ENCODE data around the gene CDH12. TPM values are rescaled to one million over a fixed set of nuclear protein-coding genes. Genes with fewer than 3 reads are reported as not detected.
"Not testable (repeated sequence)": the region's sequence is repeated elsewhere in the genome, so short reads cannot be mapped to it uniquely, and the experiment has no call there.

The CDH12 gene
- total RNA-seq (2014; rRNA removed; shearing (Covaris generic)), result not detected in 2 replicates
- polyA plus RNA-seq (2014; cell fraction: nucleus; rRNA removed), result not detected in 2 replicates

DNA sequence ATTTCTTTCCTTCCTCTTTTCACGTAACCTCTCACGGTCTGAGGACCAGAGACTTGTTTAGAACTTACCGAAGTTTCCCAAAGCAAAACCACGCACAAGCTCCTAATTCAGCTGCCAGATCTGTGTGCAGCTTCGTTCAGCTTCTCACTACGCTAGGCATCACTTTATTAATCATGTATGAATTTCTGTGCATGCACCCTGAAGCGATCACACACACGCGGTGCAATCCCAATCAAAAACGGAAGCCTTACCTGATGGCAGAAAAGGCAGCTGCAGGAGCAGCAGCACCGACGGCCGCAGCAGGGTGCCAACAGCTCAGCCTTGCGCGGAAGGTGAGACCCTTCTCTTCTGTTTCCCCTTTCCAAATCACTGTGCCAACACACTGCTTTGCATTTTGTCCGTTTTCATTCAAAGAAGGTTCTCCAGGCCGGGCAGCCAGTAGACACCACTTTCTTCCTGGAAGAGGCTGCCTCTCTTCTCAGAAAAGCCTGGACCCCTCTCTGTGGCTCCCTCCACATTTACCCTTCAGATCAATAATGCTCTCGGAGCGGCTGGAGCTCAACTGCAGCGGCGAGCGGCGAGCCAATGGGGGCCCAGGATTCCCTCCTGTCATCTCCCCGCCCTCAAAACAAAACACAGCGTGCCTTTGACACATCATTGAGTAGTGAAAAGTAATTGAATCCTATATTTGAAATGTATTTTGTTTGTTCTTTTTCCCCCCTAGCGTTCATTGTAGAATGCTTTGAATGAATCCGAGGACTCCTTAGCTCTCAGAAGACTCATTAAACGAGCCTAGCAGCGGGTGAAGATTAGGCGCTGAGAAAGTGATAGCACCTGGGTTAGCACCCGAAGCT lies at the start of gene CDH12:
CDH12 (minus strand) TSS at position 538 of the 854 bp plus-strand sequence.
- DNase-seq (ENCODE audit: extremely low read depth, low read depth), result no peak

DNA sequence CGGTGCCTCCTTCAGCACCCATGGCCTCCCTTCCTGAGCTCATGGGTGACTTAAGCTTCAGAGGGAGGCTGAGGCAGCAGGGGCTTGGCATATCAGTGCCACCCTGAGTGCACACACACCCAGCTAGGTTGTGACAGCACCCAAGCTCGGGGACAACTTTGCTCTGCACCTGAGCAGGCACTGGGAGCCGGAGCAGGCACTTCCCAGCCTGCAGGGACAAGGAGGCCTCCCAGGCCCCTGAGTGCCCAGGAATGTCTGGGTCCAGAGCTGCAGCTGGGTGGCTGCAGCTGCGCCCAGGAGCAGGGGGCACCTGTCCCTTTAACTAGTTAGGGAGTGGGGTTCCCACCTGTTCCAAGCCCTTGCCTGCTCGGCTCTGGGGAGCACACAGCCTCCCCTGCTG lies 48.7 kb upstream of the CDH12 start:
- no peak for DNase-seq (ENCODE audit: extremely low read depth, low read depth)

DNA sequence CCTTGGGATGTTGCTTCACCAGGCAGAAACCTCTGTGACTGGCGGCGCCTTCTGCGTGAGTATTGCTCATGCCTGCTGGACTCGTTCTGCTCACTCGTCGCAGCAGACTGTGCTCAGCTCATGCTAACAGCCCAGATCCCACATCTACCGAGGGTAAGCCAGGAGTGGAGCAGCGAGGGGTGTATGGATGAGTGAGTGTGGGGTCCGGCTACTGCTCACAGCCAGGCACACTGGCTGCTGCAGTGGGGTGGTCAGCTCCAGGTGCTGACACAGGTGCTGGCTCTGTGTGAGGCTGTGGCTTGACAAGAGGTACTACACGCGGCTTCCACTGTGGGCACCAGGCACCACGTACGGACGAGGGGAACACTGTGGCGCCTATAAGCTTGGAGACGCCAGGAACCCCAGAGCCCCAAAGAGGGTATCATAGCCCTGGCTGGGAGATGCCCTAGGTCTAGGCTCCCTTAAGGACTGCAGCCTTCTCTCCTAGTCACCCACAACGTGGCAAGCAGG lies 47.7 kb upstream of the CDH12 start:
- no peak for DNase-seq (ENCODE audit: extremely low read depth, low read depth)

DNA sequence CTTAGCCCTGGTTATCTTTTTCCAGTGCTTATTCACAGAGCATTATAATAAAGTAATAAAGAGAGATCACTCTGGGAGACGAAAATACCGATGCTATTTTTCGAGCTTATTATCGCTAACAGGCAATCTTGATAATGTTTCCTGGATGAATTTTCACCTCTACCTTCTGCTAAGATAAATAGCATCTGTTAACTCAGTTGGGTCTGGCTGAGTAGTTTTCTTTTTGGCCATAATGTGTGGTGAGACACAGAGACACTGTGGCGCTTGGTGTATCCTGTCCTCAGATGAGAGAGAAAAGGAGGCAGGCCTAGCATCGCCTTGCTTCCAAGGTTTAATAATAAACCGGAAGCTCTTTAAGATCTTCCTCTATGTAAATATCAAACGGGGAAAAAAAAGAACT lies 46.2 kb upstream of the CDH12 start:
- DNase-seq (ENCODE audit: extremely low read depth, low read depth), result no peak

DNA sequence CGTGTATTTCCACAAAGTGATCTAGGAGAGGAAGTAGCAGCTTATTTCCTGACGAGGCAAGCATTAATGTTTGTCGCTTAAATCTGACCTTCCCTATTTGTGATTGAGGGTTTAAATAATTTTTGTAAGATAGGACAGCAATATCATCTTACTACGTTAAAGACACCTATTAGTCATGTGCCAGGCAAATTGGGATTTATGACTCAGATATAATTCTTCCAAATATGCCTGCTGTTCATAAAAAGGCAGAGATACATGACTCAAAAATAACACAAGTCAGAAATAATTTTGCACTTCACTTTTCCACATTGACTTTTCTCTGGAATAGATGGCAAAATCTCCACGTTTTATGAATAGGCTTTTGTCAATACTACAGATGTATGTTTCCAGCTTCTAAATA lies 43.0 kb upstream of the CDH12 start:
- DNase-seq (ENCODE audit: extremely low read depth, low read depth), result no peak

DNA sequence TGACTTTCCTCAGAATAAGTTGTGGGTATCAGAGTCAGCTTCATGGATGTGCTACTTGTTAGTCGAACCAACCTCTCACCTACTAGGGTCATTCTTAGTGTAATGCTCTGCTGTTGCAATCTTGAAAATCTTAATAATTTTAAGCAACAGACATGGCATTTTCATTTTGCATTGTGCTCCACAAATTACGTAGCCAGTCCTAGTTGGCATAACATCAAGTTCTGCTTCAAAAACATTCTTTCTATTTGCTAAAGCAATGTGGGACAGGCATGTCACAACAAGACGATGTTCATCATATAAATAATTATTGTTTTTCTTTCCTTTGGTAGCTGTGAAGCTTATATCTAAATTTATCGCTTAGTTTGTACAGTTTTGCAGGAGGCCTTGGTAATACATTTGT lies 39.3 kb upstream of the CDH12 start:
- DNase-seq (ENCODE audit: extremely low read depth, low read depth), result no peak

DNA sequence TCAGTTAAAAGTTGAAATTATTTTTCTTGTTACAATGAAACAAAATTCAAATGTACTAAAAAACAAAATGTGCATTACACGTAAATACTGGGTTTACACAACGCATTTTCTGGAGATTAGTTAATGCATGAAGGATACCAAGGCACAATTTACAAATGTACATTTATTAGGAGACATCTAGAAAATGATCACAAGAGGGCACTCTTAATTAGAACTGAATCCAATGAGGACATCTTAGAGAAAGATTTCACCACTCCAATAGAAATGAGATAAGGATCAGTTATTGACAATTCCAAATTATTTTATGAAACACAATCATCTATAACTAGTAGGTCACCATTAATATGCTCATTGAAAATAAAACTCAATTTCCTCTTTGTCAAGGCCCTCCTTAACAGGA lies 36.6 kb upstream of the CDH12 start:
- DNase-seq (ENCODE audit: extremely low read depth, low read depth), result no peak

DNA sequence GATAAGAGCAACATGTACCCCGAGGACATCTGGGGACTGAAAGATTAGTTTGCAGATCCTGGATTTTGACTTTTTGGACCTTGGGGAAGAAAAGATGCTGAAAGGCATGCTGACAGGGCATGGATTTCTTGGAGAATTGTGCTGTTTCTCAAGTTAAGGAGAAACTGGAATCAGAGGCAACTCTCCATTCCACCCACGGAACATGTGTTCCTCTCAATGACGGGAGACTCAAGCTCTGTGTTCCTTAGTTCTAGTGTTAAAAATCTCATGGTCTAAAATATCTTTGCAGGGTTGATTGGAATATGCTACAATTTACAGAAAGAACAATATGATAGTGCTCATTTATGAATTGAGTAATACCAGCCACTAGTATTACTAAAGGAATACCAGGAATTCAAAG lies 34.4 kb upstream of the CDH12 start:
- no peak for DNase-seq (ENCODE audit: extremely low read depth, low read depth)

DNA sequence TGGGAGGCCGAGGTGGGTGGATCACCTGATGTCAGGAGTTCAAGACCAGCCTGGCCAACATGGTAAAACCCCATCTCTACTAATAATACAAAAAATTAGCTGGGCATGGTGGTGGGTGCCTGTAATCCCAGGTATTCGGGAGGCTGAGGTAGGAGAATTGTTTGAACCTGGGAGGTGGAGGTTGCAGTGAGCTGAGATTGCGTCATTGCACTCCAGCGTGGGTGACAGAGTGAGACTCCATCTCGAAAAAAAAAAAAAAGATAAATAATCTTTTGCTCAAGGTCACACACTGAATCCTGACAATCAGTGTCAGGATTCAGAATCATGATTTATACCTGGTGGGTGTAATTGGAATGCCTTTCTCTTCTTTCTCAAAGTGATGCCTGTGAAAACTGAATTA lies 5.8 kb upstream of the CDH12 start:
- DNase-seq (ENCODE audit: extremely low read depth, low read depth), result not testable (repeated sequence)

DNA sequence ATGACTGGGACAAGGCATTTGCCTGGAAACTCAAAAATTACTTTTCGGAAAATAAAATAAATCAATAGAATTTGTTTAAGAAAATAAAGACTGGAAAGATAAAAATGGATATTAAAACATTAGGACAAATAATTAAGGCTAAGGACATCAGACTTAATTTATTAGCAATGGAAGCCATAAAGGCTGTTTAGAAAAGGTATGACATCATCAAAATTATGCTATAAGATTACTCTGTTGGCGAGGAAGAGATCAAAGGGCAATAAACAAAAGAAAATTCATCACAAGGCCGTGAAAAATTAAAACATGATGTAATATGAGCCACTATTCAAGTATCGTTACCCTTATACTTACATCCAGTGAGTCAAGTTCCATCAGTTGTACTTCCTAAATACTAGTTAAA lies 2.7 kb upstream of the CDH12 start:
- DNase-seq (ENCODE audit: extremely low read depth, low read depth), result no peak

DNA sequence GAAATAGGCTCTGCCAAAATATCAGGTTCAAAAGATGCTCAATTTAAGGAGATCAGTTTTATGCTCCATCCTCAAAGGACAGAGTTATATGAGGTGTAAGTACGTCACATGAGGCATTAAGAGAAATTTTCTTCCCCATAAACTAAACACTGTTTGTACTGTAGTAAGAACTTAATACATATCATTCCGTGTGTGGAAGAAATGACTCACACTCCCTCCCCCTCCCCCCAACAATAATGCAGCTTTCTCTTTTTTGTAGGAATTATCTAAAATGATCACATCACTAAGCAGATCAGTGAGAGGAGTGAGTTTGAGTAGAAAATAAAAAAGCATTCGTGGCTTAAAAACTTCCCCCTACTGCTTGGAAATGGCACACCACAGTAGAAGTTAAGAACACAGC lies 2.2 kb downstream of the CDH12 start:
- DNase-seq (ENCODE audit: extremely low read depth, low read depth), result no peak

DNA sequence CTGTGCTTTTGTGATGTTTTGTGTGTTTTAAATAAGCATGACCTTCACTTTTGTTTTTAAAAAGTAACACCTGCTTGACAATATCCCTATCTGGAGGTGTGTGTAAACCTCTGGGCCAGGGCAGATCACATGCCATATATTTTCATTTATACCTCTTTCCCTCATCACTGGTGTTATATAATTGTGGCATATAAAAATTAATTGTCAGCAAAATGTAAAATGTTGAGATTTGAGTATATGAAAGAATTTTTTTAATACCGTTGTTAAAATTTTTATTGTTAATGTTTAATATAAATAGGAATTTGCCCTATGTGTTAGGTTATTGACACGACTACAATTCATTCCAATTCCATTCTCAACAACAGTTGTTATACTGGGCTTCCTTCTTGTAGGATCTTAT lies 6.5 kb downstream of the CDH12 start:
- DNase-seq (ENCODE audit: extremely low read depth, low read depth), result no peak

DNA sequence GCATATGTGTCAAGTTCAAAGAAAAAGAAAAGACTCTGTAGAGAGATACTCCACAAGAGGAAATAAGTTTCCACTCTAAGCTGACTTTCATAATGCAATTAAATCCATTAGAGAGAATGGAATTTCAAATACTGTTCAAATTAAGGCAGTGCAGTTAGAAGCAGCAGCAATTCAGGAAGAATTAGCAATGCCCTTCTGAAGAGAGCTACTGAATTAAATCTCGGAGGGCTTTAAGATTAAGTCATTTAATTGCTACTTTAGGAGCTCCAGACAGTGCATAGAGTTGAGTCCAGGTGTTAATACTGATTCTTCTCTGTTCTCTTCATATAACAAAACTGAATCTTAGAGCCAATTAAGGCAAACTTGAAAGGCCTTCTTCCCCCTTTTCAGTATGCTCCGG lies 8.5 kb downstream of the CDH12 start:
- no peak for DNase-seq (ENCODE audit: extremely low read depth, low read depth)

DNA sequence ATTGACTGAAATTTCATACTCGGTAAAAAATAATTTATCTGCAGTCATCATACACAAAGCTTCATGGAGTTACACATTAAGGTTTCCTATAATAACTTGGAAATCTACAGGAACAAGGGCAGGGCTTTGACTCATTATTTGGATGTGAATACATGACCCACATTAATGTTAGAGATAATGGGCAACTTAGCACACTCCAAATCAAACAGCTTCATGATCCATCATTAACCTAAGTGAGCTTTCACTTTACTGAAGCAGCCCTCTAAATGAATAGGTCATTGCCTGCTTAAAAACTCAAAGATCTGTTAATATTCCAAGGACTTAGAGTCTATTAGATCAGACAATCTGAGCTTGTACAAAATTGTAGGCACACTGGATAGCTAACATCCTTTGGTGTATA lies 9.0 kb downstream of the CDH12 start:
- no peak for DNase-seq (ENCODE audit: extremely low read depth, low read depth)

DNA sequence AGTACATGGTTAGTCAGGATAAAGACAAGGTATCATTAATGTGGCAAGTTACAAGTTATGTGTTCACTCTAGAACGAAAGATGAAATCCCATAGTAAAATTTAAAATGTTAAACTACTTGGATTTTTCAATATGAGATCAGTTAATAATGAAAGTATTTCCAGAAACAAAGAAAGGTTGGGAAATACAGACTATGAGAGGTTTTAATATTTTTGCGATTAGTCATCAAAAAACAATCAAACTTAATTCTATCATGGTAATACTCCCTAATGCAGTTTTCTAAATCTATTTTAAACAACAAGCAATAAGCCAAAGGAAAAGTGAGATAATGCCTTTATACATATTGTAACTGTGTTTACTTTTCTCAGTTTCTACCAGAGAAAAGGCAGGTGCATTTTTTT lies 10.6 kb downstream of the CDH12 start:
- no peak for DNase-seq (ENCODE audit: extremely low read depth, low read depth)

DNA sequence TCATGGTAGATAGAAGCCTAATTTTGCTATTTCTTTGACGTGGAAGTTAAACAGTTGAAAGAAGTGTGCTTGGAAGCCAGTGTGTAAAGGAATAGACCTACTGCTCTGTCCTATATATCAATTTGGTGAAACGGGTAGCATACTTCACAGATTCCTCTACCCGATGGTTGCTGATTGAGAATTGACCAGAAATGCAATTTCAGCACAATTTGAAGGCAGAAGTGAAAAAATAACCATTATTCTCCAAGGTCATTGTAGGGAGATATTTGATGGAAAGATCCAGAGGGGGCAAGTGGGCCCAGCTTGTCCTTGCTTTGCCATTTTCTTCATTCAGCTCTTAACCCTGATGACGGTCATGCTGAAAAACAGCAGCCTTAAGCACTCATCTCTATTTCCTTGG lies 15.3 kb downstream of the CDH12 start:
- no peak for DNase-seq (ENCODE audit: extremely low read depth, low read depth)

DNA sequence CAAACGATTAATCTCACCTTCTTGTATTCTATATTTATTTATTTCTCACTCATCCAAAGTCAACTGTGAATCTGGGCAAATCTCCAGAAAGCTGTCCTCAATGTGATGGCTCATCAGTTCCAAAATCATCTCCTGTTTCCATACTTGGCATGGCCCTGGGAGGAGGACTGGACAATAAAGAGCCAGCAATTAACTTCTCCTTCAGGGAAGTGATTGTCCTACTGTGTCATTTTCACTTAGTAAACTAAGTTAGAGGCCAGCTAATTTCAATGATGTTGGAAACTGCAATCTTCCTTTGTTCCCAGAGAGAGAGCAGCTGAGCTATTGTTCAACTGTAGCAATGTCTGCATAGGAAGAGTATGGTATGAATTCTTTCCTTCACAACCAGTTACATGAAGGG lies 17.5 kb downstream of the CDH12 start:
- DNase-seq (ENCODE audit: extremely low read depth, low read depth), result no peak

DNA sequence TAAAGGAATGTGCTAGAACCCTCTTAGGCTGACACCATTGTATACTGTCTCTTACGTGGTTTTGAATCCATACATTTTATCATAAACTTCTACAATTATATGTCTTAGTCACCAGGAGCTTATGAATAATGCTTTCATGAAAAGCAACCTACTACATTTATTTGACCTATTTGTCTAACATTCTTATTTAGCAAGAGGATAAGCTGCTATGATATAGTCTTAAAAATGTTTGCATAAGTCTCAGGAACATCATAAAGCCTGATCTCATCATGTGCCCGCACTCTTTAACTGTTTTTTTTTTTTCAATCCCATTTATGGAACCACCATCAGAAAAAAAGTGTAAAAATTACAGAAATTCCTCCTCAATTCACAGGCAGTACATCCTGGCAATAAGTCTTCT lies 59.7 kb downstream of the CDH12 start:
- no peak for DNase-seq (ENCODE audit: extremely low read depth, low read depth)

DNA sequence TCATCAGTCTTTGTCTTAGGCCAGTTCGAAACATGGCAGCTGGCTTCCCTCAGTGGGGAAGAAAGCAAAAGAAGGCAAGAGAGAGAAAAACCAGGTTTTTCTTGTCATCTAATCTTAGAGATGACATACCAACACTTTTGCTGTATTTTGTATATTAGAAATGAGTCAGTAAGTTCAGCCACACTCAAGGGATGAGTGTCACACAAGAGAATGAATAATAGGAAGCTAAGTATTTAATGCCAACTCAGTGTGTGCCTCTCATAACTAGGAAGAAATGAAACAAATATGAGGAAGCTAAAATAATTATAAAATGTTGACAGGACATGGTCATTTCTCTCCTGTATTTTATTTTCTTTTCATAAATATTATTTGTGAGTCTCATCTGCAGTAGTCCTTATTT lies 65.3 kb downstream of the CDH12 start:
- DNase-seq (ENCODE audit: extremely low read depth, low read depth), result no peak

DNA sequence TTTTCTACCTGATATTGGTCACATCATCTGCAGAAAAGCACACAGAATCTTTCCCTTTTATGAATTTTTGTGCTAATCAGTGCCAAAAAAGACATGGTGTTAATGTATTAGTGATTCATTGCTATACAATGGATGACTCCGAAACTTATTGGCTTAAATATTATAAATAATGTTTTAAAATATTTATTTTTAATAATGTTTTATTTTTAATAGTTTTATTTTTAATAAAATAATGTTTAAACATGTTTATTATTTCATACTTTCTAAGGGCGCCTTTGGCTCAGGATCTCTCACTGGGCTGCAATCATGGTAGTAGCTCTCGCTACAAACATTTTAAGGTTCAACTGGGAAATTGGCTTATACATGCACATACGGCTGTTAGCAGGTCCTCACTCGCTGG lies 65.7 kb downstream of the CDH12 start:
- no peak for DNase-seq (ENCODE audit: extremely low read depth, low read depth)

DNA sequence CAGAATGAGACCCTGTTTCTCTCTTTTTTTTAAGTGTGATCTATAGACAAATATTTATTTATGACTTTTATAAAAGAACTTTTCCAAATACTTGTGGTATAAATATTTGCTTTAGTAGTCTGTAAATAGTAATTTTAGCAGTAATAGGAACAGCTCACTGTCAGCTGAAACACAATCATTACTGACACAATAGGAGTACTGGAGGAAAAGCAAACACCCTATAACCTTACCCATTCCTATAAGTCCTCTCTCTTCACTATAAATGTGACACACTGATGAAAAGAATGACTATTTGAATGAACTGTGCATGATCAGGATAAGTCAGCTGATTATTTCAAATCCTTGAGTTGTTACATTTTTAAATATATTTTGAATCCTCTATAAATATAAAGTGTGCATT lies 72.4 kb downstream of the CDH12 start:
- no peak for DNase-seq (ENCODE audit: extremely low read depth, low read depth)

DNA sequence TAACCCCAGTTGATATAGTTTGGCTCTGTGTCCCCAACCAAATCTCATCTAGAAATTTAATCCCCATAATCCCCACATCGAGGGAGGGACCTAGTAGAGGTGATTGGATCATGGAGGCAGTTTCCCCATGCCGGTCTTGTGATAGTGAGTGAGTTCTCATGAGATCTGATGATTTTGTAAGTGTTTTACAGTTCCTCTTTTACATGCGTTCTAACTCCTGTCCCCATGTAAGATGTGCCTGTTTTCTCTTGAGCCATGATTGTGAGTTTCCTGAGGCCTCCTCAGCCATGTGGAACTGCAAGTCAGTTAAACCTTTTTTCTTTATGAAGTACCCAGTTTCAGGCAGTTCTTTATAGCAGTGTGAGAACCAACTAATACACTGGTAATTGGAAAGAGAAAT lies 73.6 kb downstream of the CDH12 start:
- no peak for DNase-seq (ENCODE audit: extremely low read depth, low read depth)

DNA sequence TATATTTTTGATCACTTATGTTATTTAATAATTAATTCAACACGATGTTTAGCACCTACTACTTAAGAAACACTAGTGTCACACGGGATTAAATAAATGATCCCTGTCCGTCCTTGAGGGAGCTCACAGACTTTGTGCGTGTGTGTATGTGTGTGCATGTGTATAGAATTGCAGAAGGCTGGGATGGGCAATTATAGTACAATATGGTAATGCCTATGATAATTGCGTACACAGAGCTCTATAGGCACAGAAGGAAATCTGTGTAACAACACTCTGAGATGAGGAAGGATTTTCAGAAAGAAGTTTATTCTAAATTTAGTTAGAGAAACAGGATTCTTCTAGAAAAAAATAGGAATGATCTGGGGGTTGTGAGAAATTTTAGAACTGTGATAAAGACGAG lies 76.9 kb downstream of the CDH12 start:
- DNase-seq (ENCODE audit: extremely low read depth, low read depth), result no peak

Data from NCI-H460 (cell line).